Measurements from ENCODE around the gene TLE3.
A peak's percentile ranks its signal among the peaks of the same experiment; 100 is the strongest.
"Not testable (repeated sequence)": the region's sequence is repeated elsewhere in the genome, so short reads cannot be mapped to it uniquely, and the experiment has no call there.

The TLE3 gene

DNA sequence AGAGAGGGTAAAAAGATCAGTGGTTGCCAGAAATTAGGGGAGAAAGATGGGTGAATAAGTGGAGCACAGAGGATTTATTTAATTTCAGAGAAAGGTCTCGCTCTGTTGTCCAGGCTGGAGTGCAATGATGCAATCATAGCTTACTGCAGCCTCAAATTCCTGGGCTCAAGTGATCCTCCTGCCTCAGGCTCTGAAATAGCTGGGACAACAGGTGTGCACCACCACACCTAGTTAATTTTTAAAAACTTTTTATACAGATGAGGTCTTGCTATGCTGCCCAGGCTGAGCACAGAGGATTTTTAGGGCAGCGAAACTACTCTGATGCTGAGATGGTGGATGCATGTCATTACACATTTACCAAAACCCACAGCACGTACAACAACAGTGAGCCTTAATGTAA is 20.9 kb upstream of the TLE3 start:
- TF ChIP-seq JUND (IDR thresholded peaks at IDR 0.05; ENCODE audit: low read depth) = no peak
- in situ Hi-C loops (cut with HindIII; ENCODE audit: low pct_unique_long_range_greater_than_20kb, low sequenced_read_pairs) = no loop called here
- DNase-seq (ENCODE audit: low read depth in 1 of 2, low spot score in 1 of 2) = no peak

GRCh38 chr15:70116317-70116716 is 18.6 kb upstream of the TLE3 start:
- TF ChIP-seq JUND (IDR thresholded peaks at IDR 0.05; ENCODE audit: low read depth) = no peak
- no peak for DNase-seq (ENCODE audit: low read depth in 1 of 2, low spot score in 1 of 2)
- in situ Hi-C loops (cut with HindIII; ENCODE audit: low pct_unique_long_range_greater_than_20kb, low sequenced_read_pairs) = no loop called here

- in situ Hi-C loops (cut with HindIII; ENCODE audit: low pct_unique_long_range_greater_than_20kb, low sequenced_read_pairs) = no loop called here
- no peak for DNase-seq (ENCODE audit: low read depth in 1 of 2, low spot score in 1 of 2)
- no peak for TF ChIP-seq JUND (IDR thresholded peaks at IDR 0.05; ENCODE audit: low read depth)
Observed at GRCh38 chr15:70114221-70114620, 16.5 kb upstream of the TLE3 start.

DNA sequence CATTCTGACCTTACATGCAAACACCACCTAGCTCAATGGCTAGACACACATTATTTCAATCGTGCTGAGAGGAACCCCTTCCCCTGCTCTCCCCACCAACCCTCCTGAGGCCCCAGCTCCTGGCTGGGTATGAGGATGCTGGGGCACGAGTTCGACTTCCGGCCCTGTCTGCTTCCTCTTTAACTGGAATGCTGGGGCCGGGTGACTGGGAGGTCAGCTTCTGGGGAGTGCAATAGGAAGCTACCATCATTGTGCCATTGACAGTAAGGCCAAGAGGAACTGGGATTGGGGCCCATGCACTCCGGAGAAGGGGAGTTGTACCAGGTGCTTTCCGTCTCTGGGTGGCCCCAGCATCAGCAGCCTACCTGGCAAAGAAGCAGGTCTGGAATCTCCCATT is 15.6 kb upstream of the TLE3 start:
- TF ChIP-seq JUND (IDR thresholded peaks at IDR 0.05; ENCODE audit: low read depth) = no peak
- DNase-seq (ENCODE audit: low read depth in 1 of 2, low spot score in 1 of 2) = no peak
- in situ Hi-C loops (cut with HindIII; ENCODE audit: low pct_unique_long_range_greater_than_20kb, low sequenced_read_pairs) = no loop called here

- in situ Hi-C loops (cut with HindIII; ENCODE audit: low pct_unique_long_range_greater_than_20kb, low sequenced_read_pairs); DNase-seq (ENCODE audit: low read depth in 1 of 2, low spot score in 1 of 2): not testable (repeated sequence)
Observed at GRCh38 chr15:70112572-70113303, 15.0 kb upstream of the TLE3 start.

GRCh38 chr15:70112074-70112395 is 14.3 kb upstream of the TLE3 start:
- in situ Hi-C loops (cut with HindIII; ENCODE audit: low pct_unique_long_range_greater_than_20kb, low sequenced_read_pairs) = no loop called here
- no peak for DNase-seq (ENCODE audit: low read depth in 1 of 2, low spot score in 1 of 2)

DNA sequence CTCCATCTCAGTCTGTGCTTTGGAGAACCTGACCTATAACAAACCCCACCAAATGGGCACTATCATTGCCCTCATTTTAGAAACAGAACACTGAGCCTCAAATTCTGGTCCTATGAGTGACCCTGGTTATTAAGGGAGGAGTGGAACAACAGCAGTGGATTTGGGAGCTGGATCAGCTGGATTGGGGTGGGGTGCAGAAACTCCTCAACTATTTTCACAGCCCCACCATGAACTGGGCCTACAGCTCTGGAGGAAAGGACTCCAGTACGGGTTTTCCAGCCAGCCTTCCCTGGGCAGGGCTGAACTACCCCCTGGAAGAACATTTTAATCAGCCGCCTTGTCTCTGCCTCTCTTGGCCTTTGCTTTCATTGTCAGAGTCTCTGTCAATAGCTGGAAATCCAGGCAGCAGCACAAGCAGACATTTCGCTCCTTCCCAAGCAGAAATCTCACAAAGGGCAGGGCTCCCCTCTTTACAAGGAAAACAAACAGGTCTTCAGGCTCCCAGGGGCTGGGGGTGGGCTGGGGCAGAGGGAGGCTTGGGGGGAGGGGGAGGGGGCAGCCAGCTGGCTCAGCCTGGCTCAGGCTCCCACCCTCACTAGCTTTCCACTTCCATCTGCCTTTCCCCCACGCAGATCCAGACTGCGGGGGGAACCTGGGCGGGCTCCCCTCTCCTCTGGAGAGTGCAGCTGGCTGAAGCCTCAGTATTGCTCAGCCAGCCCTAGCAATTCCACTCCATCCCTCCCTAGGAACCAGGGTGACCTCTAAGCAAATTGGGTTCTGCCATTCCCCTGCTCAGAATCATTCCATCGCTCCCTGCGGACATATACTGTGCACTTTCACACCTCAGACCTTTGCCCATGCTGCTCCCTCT is 13.7 kb upstream of the TLE3 start:
- TF ChIP-seq JUND (IDR thresholded peaks at IDR 0.05; ENCODE audit: low read depth) = no peak
- DNase-seq (ENCODE audit: low read depth in 1 of 2, low spot score in 1 of 2) = peak in 1 of 2 experiments; percentile 60
- in situ Hi-C loops (cut with HindIII; ENCODE audit: low pct_unique_long_range_greater_than_20kb, low sequenced_read_pairs) = no loop called here

More at GRCh38 chr15:70112074-70112395, 14.3 kb upstream of the TLE3 start:
- no peak for TF ChIP-seq JUND (IDR thresholded peaks at IDR 0.05; ENCODE audit: low read depth)

GRCh38 chr15:70109978-70110377 is 12.3 kb upstream of the TLE3 start:
- in situ Hi-C loops (cut with HindIII; ENCODE audit: low pct_unique_long_range_greater_than_20kb, low sequenced_read_pairs) = no loop called here
- TF ChIP-seq JUND (IDR thresholded peaks at IDR 0.05; ENCODE audit: low read depth) = no peak
- DNase-seq (ENCODE audit: low read depth in 1 of 2, low spot score in 1 of 2) = no peak

- TF ChIP-seq JUND (IDR thresholded peaks at IDR 0.05; ENCODE audit: low read depth) = no peak
- in situ Hi-C loops (cut with HindIII; ENCODE audit: low pct_unique_long_range_greater_than_20kb, low sequenced_read_pairs) = no loop called here
Observed at GRCh38 chr15:70109531-70109930, 11.8 kb upstream of the TLE3 start.

DNA sequence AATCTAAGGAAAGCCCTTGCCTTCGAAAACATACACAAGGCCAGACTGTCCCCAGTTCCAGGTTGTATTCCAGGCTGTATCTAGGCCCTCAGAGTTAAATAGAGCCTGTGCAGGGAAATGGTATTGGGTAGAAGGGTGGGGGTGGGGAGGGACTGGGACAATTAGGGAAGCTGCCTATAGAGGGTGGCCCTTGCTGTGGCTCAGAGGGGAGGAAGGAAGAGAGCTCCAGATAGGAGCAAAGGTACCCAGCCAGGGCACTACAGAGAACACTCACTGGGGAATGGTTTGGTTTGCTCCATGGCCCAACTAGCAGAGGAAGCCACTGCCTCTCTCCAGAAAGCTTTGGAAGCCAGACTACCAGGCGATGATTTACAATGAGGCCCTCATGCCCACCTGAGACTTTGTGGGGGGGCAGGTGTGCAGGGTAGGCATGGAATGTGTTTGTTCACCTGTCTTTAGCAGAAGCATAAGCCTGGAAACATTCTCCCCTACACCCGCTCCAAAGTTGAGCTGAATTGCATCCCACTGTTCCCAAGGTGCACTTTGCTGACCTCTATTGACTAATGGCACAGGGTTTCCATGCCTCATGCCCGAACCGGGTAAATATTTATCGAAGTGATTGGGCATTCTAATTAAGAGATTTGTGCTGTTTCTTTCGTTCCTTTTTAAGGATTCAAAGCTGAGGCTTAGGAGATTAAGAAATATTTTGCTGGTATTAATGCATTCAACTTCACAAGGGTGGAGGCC is 6.3 kb upstream of the TLE3 start:
- in situ Hi-C loops (cut with HindIII; ENCODE audit: low pct_unique_long_range_greater_than_20kb, low sequenced_read_pairs) = no loop called here
- no peak for TF ChIP-seq JUND (IDR thresholded peaks at IDR 0.05; ENCODE audit: low read depth)
- no peak for DNase-seq (ENCODE audit: low read depth in 1 of 2, low spot score in 1 of 2)

More at GRCh38 chr15:70109531-70109930, 11.8 kb upstream of the TLE3 start:
- DNase-seq (ENCODE audit: low read depth in 1 of 2, low spot score in 1 of 2) = no peak

- in situ Hi-C loops (cut with HindIII; ENCODE audit: low pct_unique_long_range_greater_than_20kb, low sequenced_read_pairs) = no loop called here
- TF ChIP-seq JUND (IDR thresholded peaks at IDR 0.05; ENCODE audit: low read depth) = no peak
- no peak for DNase-seq (ENCODE audit: low read depth in 1 of 2, low spot score in 1 of 2)
Observed at GRCh38 chr15:70102827-70103226, 5.1 kb upstream of the TLE3 start.

DNA sequence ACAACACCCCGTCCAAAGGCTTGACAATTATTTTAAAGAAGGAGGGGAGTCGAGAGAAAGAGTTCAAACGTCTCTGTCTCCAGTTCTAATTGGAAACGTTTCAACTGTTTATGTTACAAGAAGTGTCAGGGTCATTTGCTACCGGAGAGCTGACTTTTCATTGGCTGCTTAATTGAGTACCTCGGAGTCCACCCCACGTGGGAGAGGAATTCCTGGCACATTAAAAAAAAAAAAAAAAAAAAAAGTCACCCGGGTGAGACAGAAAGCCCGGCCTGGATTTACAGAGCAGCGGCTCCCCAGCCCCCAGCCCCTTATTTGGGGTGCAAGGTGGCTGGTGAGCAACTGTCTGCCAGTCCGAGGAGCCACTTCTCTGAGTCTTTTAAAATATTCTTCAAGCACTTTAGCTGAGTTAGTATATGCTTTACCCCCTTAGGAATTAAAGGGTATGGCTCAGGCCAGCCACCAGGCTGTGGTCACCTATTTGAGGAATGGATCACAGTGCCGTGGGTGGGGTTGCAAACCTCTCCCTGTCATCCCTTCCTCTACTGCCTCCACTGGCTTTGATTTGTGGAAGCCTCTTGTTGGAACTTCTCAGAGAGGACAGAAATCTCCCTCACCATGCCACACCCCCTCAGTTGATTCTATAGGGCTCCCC is 3.9 kb upstream of the TLE3 start:
- in situ Hi-C loops (cut with HindIII; ENCODE audit: low pct_unique_long_range_greater_than_20kb, low sequenced_read_pairs) = no loop called here
- peak; percentile 81 to 98 for DNase-seq (ENCODE audit: low read depth in 1 of 2, low spot score in 1 of 2)
- no peak for TF ChIP-seq JUND (IDR thresholded peaks at IDR 0.05; ENCODE audit: low read depth)

All from T47D (cell line).